Measurements from ENCODE around the gene INHA.

INHA gene

GRCh38 chr2:219597552-219598307, 25.6 kb downstream of the INHA start, which contains the start of gene STK11IP:
Gene STK11IP (plus strand): TSS chr2:219597857. CDS start chr2:219598120, 263 bp downstream.
- peak; percentile 95 for ATAC-seq
- TF ChIP-seq ZNF565 (CRISPR knock-in tag; conservative IDR thresholded peaks at IDR 0.05; ENCODE audit: low read depth) = no peak
- TF ChIP-seq PATZ1 (CRISPR knock-in tag; IDR thresholded peaks at IDR 0.05; ENCODE audit: borderline replicate concordance) = peak; percentile 33; the same call in 1 of the 2 replicates
- no peak for TF ChIP-seq ZC3H10 (CRISPR knock-in tag; IDR thresholded peaks at IDR 0.05)
- TF ChIP-seq ESRRG (CRISPR knock-in tag; IDR thresholded peaks at IDR 0.05) = no peak
- TF ChIP-seq OSR1 (CRISPR knock-in tag; IDR thresholded peaks at IDR 0.05) = no peak

GRCh38 chr2:219598308-219599078, 26.4 kb downstream of the INHA start:
- ATAC-seq = no peak

More at GRCh38 chr2:219598308-219599078, 26.4 kb downstream of the INHA start:
- TF ChIP-seq, protein P1, sequence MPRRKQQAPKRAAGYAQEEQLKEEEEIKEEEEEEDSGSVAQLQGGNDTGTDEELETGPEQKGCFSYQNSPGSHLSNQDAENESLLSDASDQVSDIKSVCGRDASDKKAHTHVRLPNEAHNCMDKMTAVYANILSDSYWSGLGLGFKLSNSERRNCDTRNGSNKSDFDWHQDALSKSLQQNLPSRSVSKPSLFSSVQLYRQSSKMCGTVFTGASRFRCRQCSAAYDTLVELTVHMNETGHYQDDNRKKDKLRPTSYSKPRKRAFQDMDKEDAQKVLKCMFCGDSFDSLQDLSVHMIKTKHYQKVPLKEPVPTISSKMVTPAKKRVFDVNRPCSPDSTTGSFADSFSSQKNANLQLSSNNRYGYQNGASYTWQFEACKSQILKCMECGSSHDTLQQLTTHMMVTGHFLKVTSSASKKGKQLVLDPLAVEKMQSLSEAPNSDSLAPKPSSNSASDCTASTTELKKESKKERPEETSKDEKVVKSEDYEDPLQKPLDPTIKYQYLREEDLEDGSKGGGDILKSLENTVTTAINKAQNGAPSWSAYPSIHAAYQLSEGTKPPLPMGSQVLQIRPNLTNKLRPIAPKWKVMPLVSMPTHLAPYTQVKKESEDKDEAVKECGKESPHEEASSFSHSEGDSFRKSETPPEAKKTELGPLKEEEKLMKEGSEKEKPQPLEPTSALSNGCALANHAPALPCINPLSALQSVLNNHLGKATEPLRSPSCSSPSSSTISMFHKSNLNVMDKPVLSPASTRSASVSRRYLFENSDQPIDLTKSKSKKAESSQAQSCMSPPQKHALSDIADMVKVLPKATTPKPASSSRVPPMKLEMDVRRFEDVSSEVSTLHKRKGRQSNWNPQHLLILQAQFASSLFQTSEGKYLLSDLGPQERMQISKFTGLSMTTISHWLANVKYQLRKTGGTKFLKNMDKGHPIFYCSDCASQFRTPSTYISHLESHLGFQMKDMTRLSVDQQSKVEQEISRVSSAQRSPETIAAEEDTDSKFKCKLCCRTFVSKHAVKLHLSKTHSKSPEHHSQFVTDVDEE (CRISPR knock-in tag; IDR thresholded peaks at IDR 0.05) = no peak
- TF ChIP-seq RARB (CRISPR knock-in tag; IDR thresholded peaks at IDR 0.05) (no peak), ESRRG (CRISPR knock-in tag; IDR thresholded peaks at IDR 0.05) (no peak), PATZ1 (CRISPR knock-in tag; IDR thresholded peaks at IDR 0.05; ENCODE audit: borderline replicate concordance) (no peak), TOX (CRISPR knock-in tag; IDR thresholded peaks at IDR 0.05; ENCODE audit: borderline replicate concordance) (no peak), ISL1 (CRISPR knock-in tag; IDR thresholded peaks at IDR 0.05) (no peak), ZC3H10 (CRISPR knock-in tag; IDR thresholded peaks at IDR 0.05) (no peak), TCF4 (CRISPR knock-in tag; IDR thresholded peaks at IDR 0.05; ENCODE audit: borderline replicate concordance) (no peak), CSDC2 (CRISPR knock-in tag; IDR thresholded peaks at IDR 0.05) (no peak), ZNF8 (CRISPR knock-in tag; IDR thresholded peaks at IDR 0.05) (no peak), ZFP3 (CRISPR knock-in tag; IDR thresholded peaks at IDR 0.05) (no peak), ZNF70 (CRISPR knock-in tag; IDR thresholded peaks at IDR 0.05) (no peak), ZNF565 (CRISPR knock-in tag; conservative IDR thresholded peaks at IDR 0.05; ENCODE audit: low read depth) (no peak), BACH2 (CRISPR knock-in tag; IDR thresholded peaks at IDR 0.05; ENCODE audit: borderline replicate concordance) (no peak), OSR1 (CRISPR knock-in tag; IDR thresholded peaks at IDR 0.05) (no peak), ARNTL (CRISPR knock-in tag; IDR thresholded peaks at IDR 0.05; ENCODE audit: borderline replicate concordance, low read depth) (no peak), SNAI2 (CRISPR knock-in tag; IDR thresholded peaks at IDR 0.05) (no peak), ZFP30 (CRISPR knock-in tag; IDR thresholded peaks at IDR 0.05) (no peak)
- TF ChIP-seq, protein P2, sequence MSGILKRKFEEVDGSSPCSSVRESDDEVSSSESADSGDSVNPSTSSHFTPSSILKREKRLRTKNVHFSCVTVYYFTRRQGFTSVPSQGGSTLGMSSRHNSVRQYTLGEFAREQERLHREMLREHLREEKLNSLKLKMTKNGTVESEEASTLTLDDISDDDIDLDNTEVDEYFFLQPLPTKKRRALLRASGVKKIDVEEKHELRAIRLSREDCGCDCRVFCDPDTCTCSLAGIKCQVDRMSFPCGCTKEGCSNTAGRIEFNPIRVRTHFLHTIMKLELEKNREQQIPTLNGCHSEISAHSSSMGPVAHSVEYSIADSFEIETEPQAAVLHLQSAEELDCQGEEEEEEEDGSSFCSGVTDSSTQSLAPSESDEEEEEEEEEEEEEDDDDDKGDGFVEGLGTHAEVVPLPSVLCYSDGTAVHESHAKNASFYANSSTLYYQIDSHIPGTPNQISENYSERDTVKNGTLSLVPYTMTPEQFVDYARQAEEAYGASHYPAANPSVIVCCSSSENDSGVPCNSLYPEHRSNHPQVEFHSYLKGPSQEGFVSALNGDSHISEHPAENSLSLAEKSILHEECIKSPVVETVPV (CRISPR knock-in tag; IDR thresholded peaks at IDR 0.05) = no peak
- TF ChIP-seq, protein P3, sequence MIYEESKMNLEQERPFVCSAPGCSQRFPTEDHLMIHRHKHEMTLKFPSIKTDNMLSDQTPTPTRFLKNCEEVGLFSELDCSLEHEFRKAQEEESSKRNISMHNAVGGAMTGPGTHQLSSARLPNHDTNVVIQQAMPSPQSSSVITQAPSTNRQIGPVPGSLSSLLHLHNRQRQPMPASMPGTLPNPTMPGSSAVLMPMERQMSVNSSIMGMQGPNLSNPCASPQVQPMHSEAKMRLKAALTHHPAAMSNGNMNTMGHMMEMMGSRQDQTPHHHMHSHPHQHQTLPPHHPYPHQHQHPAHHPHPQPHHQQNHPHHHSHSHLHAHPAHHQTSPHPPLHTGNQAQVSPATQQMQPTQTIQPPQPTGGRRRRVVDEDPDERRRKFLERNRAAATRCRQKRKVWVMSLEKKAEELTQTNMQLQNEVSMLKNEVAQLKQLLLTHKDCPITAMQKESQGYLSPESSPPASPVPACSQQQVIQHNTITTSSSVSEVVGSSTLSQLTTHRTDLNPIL (CRISPR knock-in tag; IDR thresholded peaks at IDR 0.05; ENCODE audit: low read depth) = no peak
